ENCODE measurements around the gene VPS29.

DNA sequence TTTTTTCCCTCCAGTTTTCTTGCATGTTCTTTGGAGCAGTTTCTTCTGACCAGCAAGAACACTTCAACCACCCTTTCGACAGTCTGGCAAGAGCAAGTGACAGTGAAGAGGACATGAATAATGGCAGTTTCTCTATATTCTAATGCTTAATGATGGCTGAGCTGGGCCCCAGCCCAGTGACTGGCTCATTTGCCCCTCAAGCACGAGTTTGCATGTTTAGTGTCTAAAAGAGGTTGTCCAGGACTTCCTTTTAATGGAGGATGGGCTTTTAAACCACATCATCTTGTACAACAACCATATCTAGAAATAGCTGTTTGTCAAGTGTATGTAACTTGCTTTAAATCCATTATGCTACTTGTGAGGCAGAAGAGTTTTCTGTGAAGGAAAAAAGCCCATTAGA is 28.6 kb upstream of the VPS29 start:
- TF ChIP-seq, protein P1, sequence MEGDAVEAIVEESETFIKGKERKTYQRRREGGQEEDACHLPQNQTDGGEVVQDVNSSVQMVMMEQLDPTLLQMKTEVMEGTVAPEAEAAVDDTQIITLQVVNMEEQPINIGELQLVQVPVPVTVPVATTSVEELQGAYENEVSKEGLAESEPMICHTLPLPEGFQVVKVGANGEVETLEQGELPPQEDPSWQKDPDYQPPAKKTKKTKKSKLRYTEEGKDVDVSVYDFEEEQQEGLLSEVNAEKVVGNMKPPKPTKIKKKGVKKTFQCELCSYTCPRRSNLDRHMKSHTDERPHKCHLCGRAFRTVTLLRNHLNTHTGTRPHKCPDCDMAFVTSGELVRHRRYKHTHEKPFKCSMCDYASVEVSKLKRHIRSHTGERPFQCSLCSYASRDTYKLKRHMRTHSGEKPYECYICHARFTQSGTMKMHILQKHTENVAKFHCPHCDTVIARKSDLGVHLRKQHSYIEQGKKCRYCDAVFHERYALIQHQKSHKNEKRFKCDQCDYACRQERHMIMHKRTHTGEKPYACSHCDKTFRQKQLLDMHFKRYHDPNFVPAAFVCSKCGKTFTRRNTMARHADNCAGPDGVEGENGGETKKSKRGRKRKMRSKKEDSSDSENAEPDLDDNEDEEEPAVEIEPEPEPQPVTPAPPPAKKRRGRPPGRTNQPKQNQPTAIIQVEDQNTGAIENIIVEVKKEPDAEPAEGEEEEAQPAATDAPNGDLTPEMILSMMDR (IDR thresholded peaks at IDR 0.05) = no peak
- TF ChIP-seq NFE2L1 (CRISPR knock-in tag; IDR thresholded peaks at IDR 0.05) (no peak), TEAD4 (CRISPR knock-in tag; IDR thresholded peaks at IDR 0.05) (no peak), SMAD4 (CRISPR knock-in tag; IDR thresholded peaks at IDR 0.05) (no peak), SMAD3 (CRISPR knock-in tag; IDR thresholded peaks at IDR 0.05; ENCODE audit: borderline replicate concordance) (no peak), TCF7 (CRISPR knock-in tag; IDR thresholded peaks at IDR 0.05; ENCODE audit: low read depth) (no peak), ZNF263 (CRISPR knock-in tag; IDR thresholded peaks at IDR 0.05; ENCODE audit: low read depth) (no peak), ZNF317 (CRISPR knock-in tag; IDR thresholded peaks at IDR 0.05; ENCODE audit: borderline replicate concordance, low read depth) (no peak)
- TF ChIP-seq, protein P2, sequence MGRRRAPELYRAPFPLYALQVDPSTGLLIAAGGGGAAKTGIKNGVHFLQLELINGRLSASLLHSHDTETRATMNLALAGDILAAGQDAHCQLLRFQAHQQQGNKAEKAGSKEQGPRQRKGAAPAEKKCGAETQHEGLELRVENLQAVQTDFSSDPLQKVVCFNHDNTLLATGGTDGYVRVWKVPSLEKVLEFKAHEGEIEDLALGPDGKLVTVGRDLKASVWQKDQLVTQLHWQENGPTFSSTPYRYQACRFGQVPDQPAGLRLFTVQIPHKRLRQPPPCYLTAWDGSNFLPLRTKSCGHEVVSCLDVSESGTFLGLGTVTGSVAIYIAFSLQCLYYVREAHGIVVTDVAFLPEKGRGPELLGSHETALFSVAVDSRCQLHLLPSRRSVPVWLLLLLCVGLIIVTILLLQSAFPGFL (CRISPR knock-in tag; IDR thresholded peaks at IDR 0.05; ENCODE audit: borderline replicate concordance) = no peak
- TF ChIP-seq, protein P3, sequence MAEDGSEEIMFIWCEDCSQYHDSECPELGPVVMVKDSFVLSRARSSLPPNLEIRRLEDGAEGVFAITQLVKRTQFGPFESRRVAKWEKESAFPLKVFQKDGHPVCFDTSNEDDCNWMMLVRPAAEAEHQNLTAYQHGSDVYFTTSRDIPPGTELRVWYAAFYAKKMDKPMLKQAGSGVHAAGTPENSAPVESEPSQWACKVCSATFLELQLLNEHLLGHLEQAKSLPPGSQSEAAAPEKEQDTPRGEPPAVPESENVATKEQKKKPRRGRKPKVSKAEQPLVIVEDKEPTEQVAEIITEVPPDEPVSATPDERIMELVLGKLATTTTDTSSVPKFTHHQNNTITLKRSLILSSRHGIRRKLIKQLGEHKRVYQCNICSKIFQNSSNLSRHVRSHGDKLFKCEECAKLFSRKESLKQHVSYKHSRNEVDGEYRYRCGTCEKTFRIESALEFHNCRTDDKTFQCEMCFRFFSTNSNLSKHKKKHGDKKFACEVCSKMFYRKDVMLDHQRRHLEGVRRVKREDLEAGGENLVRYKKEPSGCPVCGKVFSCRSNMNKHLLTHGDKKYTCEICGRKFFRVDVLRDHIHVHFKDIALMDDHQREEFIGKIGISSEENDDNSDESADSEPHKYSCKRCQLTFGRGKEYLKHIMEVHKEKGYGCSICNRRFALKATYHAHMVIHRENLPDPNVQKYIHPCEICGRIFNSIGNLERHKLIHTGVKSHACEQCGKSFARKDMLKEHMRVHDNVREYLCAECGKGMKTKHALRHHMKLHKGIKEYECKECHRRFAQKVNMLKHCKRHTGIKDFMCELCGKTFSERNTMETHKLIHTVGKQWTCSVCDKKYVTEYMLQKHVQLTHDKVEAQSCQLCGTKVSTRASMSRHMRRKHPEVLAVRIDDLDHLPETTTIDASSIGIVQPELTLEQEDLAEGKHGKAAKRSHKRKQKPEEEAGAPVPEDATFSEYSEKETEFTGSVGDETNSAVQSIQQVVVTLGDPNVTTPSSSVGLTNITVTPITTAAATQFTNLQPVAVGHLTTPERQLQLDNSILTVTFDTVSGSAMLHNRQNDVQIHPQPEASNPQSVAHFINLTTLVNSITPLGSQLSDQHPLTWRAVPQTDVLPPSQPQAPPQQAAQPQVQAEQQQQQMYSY (CRISPR knock-in tag; IDR thresholded peaks at IDR 0.05) = no peak
- TF ChIP-seq, protein P4, sequence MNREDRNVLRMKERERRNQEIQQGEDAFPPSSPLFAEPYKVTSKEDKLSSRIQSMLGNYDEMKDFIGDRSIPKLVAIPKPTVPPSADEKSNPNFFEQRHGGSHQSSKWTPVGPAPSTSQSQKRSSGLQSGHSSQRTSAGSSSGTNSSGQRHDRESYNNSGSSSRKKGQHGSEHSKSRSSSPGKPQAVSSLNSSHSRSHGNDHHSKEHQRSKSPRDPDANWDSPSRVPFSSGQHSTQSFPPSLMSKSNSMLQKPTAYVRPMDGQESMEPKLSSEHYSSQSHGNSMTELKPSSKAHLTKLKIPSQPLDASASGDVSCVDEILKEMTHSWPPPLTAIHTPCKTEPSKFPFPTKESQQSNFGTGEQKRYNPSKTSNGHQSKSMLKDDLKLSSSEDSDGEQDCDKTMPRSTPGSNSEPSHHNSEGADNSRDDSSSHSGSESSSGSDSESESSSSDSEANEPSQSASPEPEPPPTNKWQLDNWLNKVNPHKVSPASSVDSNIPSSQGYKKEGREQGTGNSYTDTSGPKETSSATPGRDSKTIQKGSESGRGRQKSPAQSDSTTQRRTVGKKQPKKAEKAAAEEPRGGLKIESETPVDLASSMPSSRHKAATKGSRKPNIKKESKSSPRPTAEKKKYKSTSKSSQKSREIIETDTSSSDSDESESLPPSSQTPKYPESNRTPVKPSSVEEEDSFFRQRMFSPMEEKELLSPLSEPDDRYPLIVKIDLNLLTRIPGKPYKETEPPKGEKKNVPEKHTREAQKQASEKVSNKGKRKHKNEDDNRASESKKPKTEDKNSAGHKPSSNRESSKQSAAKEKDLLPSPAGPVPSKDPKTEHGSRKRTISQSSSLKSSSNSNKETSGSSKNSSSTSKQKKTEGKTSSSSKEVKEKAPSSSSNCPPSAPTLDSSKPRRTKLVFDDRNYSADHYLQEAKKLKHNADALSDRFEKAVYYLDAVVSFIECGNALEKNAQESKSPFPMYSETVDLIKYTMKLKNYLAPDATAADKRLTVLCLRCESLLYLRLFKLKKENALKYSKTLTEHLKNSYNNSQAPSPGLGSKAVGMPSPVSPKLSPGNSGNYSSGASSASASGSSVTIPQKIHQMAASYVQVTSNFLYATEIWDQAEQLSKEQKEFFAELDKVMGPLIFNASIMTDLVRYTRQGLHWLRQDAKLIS (CRISPR knock-in tag; IDR thresholded peaks at IDR 0.05; ENCODE audit: borderline replicate concordance) = no peak
- TF ChIP-seq, protein P5, sequence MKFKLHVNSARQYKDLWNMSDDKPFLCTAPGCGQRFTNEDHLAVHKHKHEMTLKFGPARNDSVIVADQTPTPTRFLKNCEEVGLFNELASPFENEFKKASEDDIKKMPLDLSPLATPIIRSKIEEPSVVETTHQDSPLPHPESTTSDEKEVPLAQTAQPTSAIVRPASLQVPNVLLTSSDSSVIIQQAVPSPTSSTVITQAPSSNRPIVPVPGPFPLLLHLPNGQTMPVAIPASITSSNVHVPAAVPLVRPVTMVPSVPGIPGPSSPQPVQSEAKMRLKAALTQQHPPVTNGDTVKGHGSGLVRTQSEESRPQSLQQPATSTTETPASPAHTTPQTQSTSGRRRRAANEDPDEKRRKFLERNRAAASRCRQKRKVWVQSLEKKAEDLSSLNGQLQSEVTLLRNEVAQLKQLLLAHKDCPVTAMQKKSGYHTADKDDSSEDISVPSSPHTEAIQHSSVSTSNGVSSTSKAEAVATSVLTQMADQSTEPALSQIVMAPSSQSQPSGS (CRISPR knock-in tag; IDR thresholded peaks at IDR 0.05; ENCODE audit: borderline replicate concordance, low read depth) = no peak
- TF ChIP-seq, protein P6, sequence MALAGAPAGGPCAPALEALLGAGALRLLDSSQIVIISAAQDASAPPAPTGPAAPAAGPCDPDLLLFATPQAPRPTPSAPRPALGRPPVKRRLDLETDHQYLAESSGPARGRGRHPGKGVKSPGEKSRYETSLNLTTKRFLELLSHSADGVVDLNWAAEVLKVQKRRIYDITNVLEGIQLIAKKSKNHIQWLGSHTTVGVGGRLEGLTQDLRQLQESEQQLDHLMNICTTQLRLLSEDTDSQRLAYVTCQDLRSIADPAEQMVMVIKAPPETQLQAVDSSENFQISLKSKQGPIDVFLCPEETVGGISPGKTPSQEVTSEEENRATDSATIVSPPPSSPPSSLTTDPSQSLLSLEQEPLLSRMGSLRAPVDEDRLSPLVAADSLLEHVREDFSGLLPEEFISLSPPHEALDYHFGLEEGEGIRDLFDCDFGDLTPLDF (CRISPR knock-in tag; IDR thresholded peaks at IDR 0.05) = no peak
- TF ChIP-seq, protein P7, sequence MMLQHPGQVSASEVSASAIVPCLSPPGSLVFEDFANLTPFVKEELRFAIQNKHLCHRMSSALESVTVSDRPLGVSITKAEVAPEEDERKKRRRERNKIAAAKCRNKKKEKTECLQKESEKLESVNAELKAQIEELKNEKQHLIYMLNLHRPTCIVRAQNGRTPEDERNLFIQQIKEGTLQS (CRISPR knock-in tag; conservative IDR thresholded peaks at IDR 0.05) = no peak

Measured in WTC11 (cell line).